PC-3 (cell line): Measurements from ENCODE around the gene TXNDC5. TPM values are rescaled to one million over a fixed set of nuclear protein-coding genes. Genes with fewer than 3 reads are reported as not detected.
A peak's percentile ranks its signal among the peaks of the same experiment; 100 is the strongest.

ENCODE experiments used
- ATAC-seq: fragments of 200-7000 bp; cut with Tn5 transposase; 2 replicates; pipeline ENCODE4 v1.9.1; 2020; ENCODE audit warnings: mild to moderate bottlenecking, moderate library complexity
- Bru-seq: library from RNA; stranded (reverse); fragments of 400-500 nt; gene quantifications from one replicate; lab custom pipeline; 2021; lab: Mats Ljungman, UMichigan
- BruChase-seq, 2 experiments: library from RNA; stranded (reverse); fragments of 400-500 nt; gene quantifications; one replicate each; lab custom pipeline; 2021; lab: Mats Ljungman, UMichigan
- BruUV-seq: library from RNA; stranded (reverse); fragments of 400-500 nt; replicated peaks from 2 replicates; lab custom pipeline; 2021; lab: Mats Ljungman, UMichigan
- CTCF ChIA-PET: fragments of 300-600 bp; sonication (Branson Sonifier 250); formaldehyde crosslinking; loops from one replicate; lab custom pipeline; 2022; ENCODE audit warnings: antibody characterized with exemption; lab: Charles Lee
- POLR2A ChIA-PET: fragments of 300-600 bp; sonication (Branson Sonifier 250); formaldehyde crosslinking; loops from one replicate; lab custom pipeline; 2022; ENCODE audit warnings: antibody characterized with exemption; ENCODE audit not compliant: unreplicated experiment; lab: Charles Lee
- DNase-seq: peaks from one replicate; pipeline ENCODE4 v3.0.0-alpha.2; 2015
- H2AFZ ChIP-seq: fragments of 300-600 bp; sonication (generic); 2 replicates; pipeline ENCODE4 v1.6.0; 2016; ENCODE audit warnings: antibody characterized with exemption, low read length
- H3F3A ChIP-seq: fragments of 300-600 bp; sonication (generic); one replicate; pipeline ENCODE4 v1.6.0; 2017; ENCODE audit warnings: antibody characterized with exemption, low read length, control low read depth, mild to moderate bottlenecking; ENCODE audit not compliant: unreplicated experiment
- H3K27ac ChIP-seq: fragments of 300-600 bp; sonication (generic); 2 replicates; pipeline ENCODE4 v1.5.1; 2016; ENCODE audit warnings: mild to moderate bottlenecking, low read length
- H3K27me3 ChIP-seq: fragments of 300-600 bp; sonication (generic); 2 replicates; pipeline ENCODE4 v1.6.1; 2016; ENCODE audit warnings: low read length, mixed read lengths
- H3K36me3 ChIP-seq: fragments of 300-600 bp; sonication (generic); 2 replicates; pipeline ENCODE4 v1.6.1; 2016; ENCODE audit warnings: low read depth, mixed run types, low read length, mixed read lengths
- H3K4me1 ChIP-seq: fragments of 300-600 bp; sonication (generic); 2 replicates; pipeline ENCODE4 v1.5.1; 2016; ENCODE audit warnings: low read length; ENCODE audit not compliant: insufficient read depth
- H3K4me2 ChIP-seq: fragments of 300-600 bp; sonication (generic); 2 replicates; pipeline ENCODE4 v1.6.0; 2016; ENCODE audit warnings: low read length
- H3K4me3 ChIP-seq: fragments of 300-600 bp; sonication (generic); 2 replicates; pipeline ENCODE4 v1.5.1; 2016; ENCODE audit warnings: mild to moderate bottlenecking, low read length, mixed read lengths
- H3K79me2 ChIP-seq: fragments of 300-600 bp; sonication (generic); 2 replicates; pipeline ENCODE4 v1.6.1; 2017; ENCODE audit warnings: low read length, mixed read lengths
- H3K9ac ChIP-seq: fragments of 300-600 bp; sonication (generic); 2 replicates; pipeline ENCODE4 v1.6.0; 2016; ENCODE audit warnings: mild to moderate bottlenecking, low read length
- H3K9me2 ChIP-seq: fragments of 300-600 bp; sonication (generic); replicated peaks from 2 replicates; pipeline ENCODE4 v1.6.1; 2016; ENCODE audit warnings: mixed run types, low read length, mixed read lengths
- H3K9me3 ChIP-seq: fragments of 300-600 bp; sonication (generic); 2 replicates; pipeline ENCODE4 v1.6.1; 2016; ENCODE audit warnings: low read length, mixed read lengths
- H4K20me1 ChIP-seq: fragments of 300-600 bp; sonication (generic); 2 replicates; pipeline ENCODE4 v1.6.1; 2016; ENCODE audit warnings: low read length, mixed read lengths
- EZH2 ChIP-seq: fragments of 300-600 bp; sonication (generic); IDR thresholded peaks from one replicate; pipeline ENCODE4 v1.6.1; 2017; ENCODE audit warnings: antibody characterized with exemption, mild to moderate bottlenecking, low read length; ENCODE audit not compliant: unreplicated experiment
- EZH2phosphoT487 ChIP-seq: fragments of 300-600 bp; sonication (generic); IDR thresholded peaks from 2 replicates; pipeline ENCODE4 v1.6.1; 2018; ENCODE audit warnings: mild to moderate bottlenecking, antibody characterized with exemption, low read length, borderline replicate concordance
- intact Hi-C: fragments of 100-400 bp; cut with micrococcal nuclease; formaldehyde crosslinking; loops from 2 replicates; pipeline ENCODE4 v1.9.0; 2023
- long read RNA-seq: library from polyadenylated mRNA; unstranded; transcript quantifications from one replicate; pipeline ENCODE4 v2.0.0, GENCODE V29; 2021; ENCODE audit not compliant: unreplicated experiment
- total RNA-seq: library from RNA; depleted of rRNA; stranded (reverse); fragments of >200 nt; gene quantifications from 2 replicates; pipeline ENCODE4 v1.2.3, GENCODE V29; 2014; rRNA removed
- TF ChIP-seq, protein P1 (sequence below): fragments of 300-600 bp; sonication (generic); conservative IDR thresholded peaks from 2 replicates; pipeline ENCODE4 v1.5.1; 2017; ENCODE audit warnings: antibody characterized with exemption, low read depth, mild to moderate bottlenecking, low read length

The TXNDC5 gene
- 218 and 221 TPM in 2 replicates for total RNA-seq
- percentile 66 among the genes with signal in this experiment for Bru-seq, nascent RNA
- BruChase-seq, experiment 1, labeled RNA remaining after a 6-hour chase: percentile 88 among the genes with signal in this experiment
- percentile 79 among the genes with signal in this experiment for BruChase-seq, experiment 2, labeled RNA remaining after a 2-hour chase
- long read RNA-seq, transcript TXNDC5-202 (4 exons, 2,704 nt): minor isoform, 15 of 762 reads
- long read RNA-seq, transcript TXNDC5-201 (10 exons, 2,964 nt): major isoform, 696 of 762 reads
- long read RNA-seq, partial matches to known transcripts: 10 of 762 reads
- long read RNA-seq, other reads (novel, unspliced or antisense): 41 of 762 reads

DNA sequence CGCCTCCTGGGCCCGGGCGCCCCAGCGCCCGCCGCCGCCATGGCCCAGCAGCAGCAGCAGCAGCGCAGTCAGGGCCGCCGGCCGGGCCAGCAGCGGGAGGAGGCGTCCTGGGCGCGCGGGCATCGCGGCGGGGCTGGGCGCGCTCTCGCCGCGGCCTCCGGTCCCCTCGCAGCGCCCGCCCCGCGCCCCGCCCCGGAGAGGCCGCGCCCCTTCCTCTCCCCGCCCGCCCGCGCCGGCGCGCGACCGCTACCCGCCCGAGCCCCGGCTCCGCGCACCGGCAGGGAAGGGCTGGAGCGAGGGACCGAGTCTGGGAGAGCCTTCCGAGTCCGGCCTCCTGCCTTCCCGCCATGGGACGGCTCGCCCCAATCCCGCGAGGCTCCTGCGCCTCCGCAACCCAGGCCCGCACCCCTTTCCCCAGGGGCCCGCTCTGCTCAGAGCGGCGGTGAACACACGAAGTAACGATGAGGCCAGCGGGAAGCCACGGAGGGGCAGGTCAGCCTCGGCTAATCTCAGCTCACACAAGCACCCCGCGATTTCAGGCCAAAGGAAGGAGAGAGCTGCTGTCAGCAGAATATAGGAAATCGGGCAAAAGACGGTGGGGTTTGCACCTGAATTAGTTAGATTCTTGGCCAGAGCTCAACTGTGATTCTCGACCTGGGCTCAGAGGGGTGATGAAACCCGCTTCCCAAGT, at the start of gene TXNDC5:
TSS of gene TXNDC5 (minus strand) at position 135 of the 691 bp plus-strand sequence. CDS start at position 123, 12 bp downstream.
- ChIA-PET CTCF (interaction anchor here (0.6 kb wide), 1 partner anchor 174 kb away, joined by 3 read pairs; no protein-coding TSS in a partner anchor), POLR2A (interaction anchor here (1.0 kb wide), 1 partner anchor 64 kb away, joined by 7 read pairs; no protein-coding TSS in a partner anchor)

GRCh38 chr6:7960141-7960540, 49.6 kb upstream of the TXNDC5 start:
- CTCF ChIA-PET: no interaction called here
- H3K27ac ChIP-seq: no peak overlapping the region
- H3K9me2 ChIP-seq: no peaks in the 10 kb centered on the region
- no peak for DNase-seq
- H3K9me3 ChIP-seq: no peaks in the 10 kb centered on the region
- H3K9ac ChIP-seq: no peak overlapping the region
- H3K4me1 ChIP-seq: 0 out of 2 replicates have a peak, but pooled peaks cover 7% of the 10 kb centered on the region
- no peaks in the 10 kb centered on the region for H4K20me1 ChIP-seq
- H2AFZ ChIP-seq: no peak overlapping the region
- TF ChIP-seq EZH2phosphoT487: no peak
- H3K4me2 ChIP-seq: no peak overlapping the region
- POLR2A ChIA-PET: no interaction called here
- H3K4me3 ChIP-seq: no peak overlapping the region
- H3K36me3 ChIP-seq: no peaks in the 10 kb centered on the region
- no peaks in the 10 kb centered on the region for H3K27me3 ChIP-seq
- intact Hi-C loops: no loop called here
- no peak for ATAC-seq
- H3K79me2 ChIP-seq: no peaks in the 10 kb centered on the region
- BruUV-seq: no TSS peak
- no peaks in the 10 kb centered on the region for H3F3A ChIP-seq

More for the DNA sequence above, at the start of gene TXNDC5:
- Histone ChIP-seq H3F3A (no peaks in the 10 kb centered on the region), H3K79me2 (peaks cover 41% of the 10 kb centered on the region), H4K20me1 (peaks cover 29% of the 10 kb centered on the region; the same call in 1 of the 2 replicates), H3K36me3 (no peaks in the 10 kb centered on the region), H3K4me2 (peak within 1 kb of the TSS; percentile 98), H3K9ac (peak within 1 kb of the TSS; percentile 91), H3K4me3 (peak within 1 kb of the TSS; percentile 91), H3K27ac (peak within 1 kb of the TSS; percentile 48), H2AFZ (peak within 1 kb of the TSS; percentile 98), H3K9me2 (no peaks in the 10 kb centered on the region), H3K4me1 (peaks cover 15% of the 10 kb centered on the region), H3K9me3 (no peaks in the 10 kb centered on the region), H3K27me3 (no peaks in the 10 kb centered on the region)
- TF ChIP-seq EZH2 (no peak), EZH2phosphoT487 (no peak)
- TSS peak; percentile 90 for BruUV-seq
- peak; percentile 80 for ATAC-seq
- peak; percentile 74 for DNase-seq
- intact Hi-C loops: loop anchor here (1.0 to 5.0 kb wide), 2 partner anchors 65 to 147 kb away; no protein-coding TSS in a partner anchor

- CTCF ChIA-PET: no interaction called here
- H3K27me3 ChIP-seq: no peaks in the 10 kb centered on the region
- H3K9ac ChIP-seq: no peak overlapping the region
- H3K4me3 ChIP-seq: no peak overlapping the region
- no peaks in the 10 kb centered on the region for H3K79me2 ChIP-seq
- BruUV-seq: no TSS peak
- no peak overlapping the region for H2AFZ ChIP-seq
- H3K27ac ChIP-seq: no peak overlapping the region
- H3K36me3 ChIP-seq: no peaks in the 10 kb centered on the region
- H3F3A ChIP-seq: no peaks in the 10 kb centered on the region
- H3K4me1 ChIP-seq: peaks cover 14% of the 10 kb centered on the region; the same call in 1 of the 2 replicates
- H3K9me3 ChIP-seq: no peaks in the 10 kb centered on the region
- H4K20me1 ChIP-seq: no peaks in the 10 kb centered on the region
- H3K4me2 ChIP-seq: no peak overlapping the region
- POLR2A ChIA-PET: no interaction called here
- no peaks in the 10 kb centered on the region for H3K9me2 ChIP-seq
- ATAC-seq (peak; percentile 83), DNase-seq (peak; percentile 50)
- TF ChIP-seq EZH2: no peak
- TF ChIP-seq, protein P1, sequence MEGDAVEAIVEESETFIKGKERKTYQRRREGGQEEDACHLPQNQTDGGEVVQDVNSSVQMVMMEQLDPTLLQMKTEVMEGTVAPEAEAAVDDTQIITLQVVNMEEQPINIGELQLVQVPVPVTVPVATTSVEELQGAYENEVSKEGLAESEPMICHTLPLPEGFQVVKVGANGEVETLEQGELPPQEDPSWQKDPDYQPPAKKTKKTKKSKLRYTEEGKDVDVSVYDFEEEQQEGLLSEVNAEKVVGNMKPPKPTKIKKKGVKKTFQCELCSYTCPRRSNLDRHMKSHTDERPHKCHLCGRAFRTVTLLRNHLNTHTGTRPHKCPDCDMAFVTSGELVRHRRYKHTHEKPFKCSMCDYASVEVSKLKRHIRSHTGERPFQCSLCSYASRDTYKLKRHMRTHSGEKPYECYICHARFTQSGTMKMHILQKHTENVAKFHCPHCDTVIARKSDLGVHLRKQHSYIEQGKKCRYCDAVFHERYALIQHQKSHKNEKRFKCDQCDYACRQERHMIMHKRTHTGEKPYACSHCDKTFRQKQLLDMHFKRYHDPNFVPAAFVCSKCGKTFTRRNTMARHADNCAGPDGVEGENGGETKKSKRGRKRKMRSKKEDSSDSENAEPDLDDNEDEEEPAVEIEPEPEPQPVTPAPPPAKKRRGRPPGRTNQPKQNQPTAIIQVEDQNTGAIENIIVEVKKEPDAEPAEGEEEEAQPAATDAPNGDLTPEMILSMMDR: no peak
- intact Hi-C loops: no loop called here
Observed at GRCh38 chr6:7959453-7959852, 48.9 kb upstream of the TXNDC5 start.
